Hepatic stellate cell (primary cell): Measurements from ENCODE around the gene EPB41L1.

ENCODE experiments used
- DNase-seq: peaks from one replicate; pipeline ENCODE4 v3.0.0; 2011; ENCODE audit warnings: low spot score

EPB41L1 gene

DNA sequence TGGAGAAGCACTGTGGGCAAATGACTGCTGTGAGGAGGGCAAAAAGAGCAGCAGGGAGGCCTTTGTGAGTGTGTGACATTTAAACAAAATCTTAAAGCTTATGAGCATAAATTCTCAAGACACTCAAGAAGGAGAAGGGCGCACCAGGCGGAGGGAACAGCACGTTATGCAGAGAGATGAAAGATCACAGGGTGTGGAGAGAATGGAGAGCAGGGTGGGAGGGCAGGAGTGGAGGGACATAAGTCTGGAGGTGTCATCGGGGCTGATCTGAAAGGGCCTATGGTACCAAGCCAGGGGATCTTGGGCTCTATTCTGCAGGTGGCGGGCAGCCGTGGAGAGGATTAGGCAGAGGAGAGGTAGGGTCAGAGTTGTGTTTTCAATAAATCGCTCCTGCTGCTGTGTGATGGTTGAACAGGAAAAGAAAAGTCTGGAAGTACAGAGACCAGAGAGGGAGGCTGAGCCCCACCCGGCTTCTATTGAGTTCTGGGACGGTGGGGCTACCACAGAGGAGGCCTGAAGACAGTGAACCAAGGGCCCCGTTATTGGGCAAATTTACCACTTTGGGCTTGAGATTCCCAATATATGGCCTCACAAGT lies 127.3 kb downstream of the EPB41L1 start:
- DNase-seq = no peak
